ENCODE measurements around the gene EXTL2. TPM values are rescaled to one million over a fixed set of nuclear protein-coding genes. Genes with fewer than 3 reads are reported as not detected.
"Not testable (repeated sequence)": the region's sequence is repeated elsewhere in the genome, so short reads cannot be mapped to it uniquely, and the experiment has no call there.

EXTL2 gene
- total and polyA plus RNA-seq, 9 donors: 13.1 to 28.4 (median 16.0) TPM

GRCh38 chr1:100891380-100891779 lies 3.3 kb downstream of the EXTL2 start:
- 97 to 100% (median 100%) methylated on average over 1 of the region's 1 CpG for WGBS, 3 donors
- intact Hi-C loops (cut with DNase I): no loop called here
- no peak overlapping the region for H3K27ac ChIP-seq
- H3K4me3 ChIP-seq: no peak overlapping the region
- no peaks in the 10 kb centered on the region for H3K9me3 ChIP-seq
- H3K4me1 ChIP-seq (ENCODE audit: insufficient read depth): no peaks in the 10 kb centered on the region
- TF ChIP-seq CTCF (IDR thresholded peaks at IDR 0.05) (no peak), POLR2A (IDR thresholded peaks at IDR 0.05) (no peak), EP300 (IDR thresholded peaks at IDR 0.05) (no peak)
- H3K36me3 ChIP-seq: no peaks in the 10 kb centered on the region
- no peaks in the 10 kb centered on the region for H3K27me3 ChIP-seq
- no peak for DNase-seq

GRCh38 chr1:100889869-100890482 lies 4.7 kb downstream of the EXTL2 start:
- 100% methylated on average over 2 of the region's 2 CpGs for WGBS, 3 donors
- H3K27ac ChIP-seq; H3K36me3 ChIP-seq; H3K4me1 ChIP-seq (ENCODE audit: insufficient read depth); DNase-seq; intact Hi-C loops (cut with DNase I); H3K9me3 ChIP-seq; H3K27me3 ChIP-seq; H3K4me3 ChIP-seq: not testable (repeated sequence)

- WGBS, 3 donors: 88 to 100% (median 98%) methylated on average over 1 of the region's 1 CpG
- H3K36me3 ChIP-seq; H3K9me3 ChIP-seq; H3K27ac ChIP-seq; intact Hi-C loops (cut with DNase I); H3K4me3 ChIP-seq; DNase-seq; H3K4me1 ChIP-seq (ENCODE audit: insufficient read depth); H3K27me3 ChIP-seq: not testable (repeated sequence)
These were observed 5.6 kb downstream of the EXTL2 start for GRCh38 chr1:100889007-100889406.

- TF ChIP-seq CTCF (IDR thresholded peaks at IDR 0.05): no peak
- no peak for TF ChIP-seq EP300 (IDR thresholded peaks at IDR 0.05)
- no peak for TF ChIP-seq POLR2A (IDR thresholded peaks at IDR 0.05)
- Histone ChIP-seq H3K9me3 (no peaks in the 10 kb centered on the region), H3K4me3 (no peak overlapping the region), H3K36me3 (no peaks in the 10 kb centered on the region), H3K4me1 (ENCODE audit: insufficient read depth) (peaks cover 1% of the 10 kb centered on the region), H3K27ac (no peak overlapping the region), H3K27me3 (no peaks in the 10 kb centered on the region)
- intact Hi-C loops (cut with DNase I): no loop called here
- 41 to 51% (median 44%) methylated on average over 4 of the region's 4 CpGs for WGBS, 3 donors
- DNase-seq: no peak
These were observed 10.7 kb downstream of the EXTL2 start for GRCh38 chr1:100883963-100884362.

- no peaks in the 10 kb centered on the region for H3K36me3 ChIP-seq
- no peak for TF ChIP-seq CTCF (IDR thresholded peaks at IDR 0.05)
- TF ChIP-seq EP300 (IDR thresholded peaks at IDR 0.05): no peak
- TF ChIP-seq POLR2A (IDR thresholded peaks at IDR 0.05): no peak
These were observed 11.9 kb downstream of the EXTL2 start for GRCh38 chr1:100882698-100883097.

More at GRCh38 chr1:100882698-100883097, 11.9 kb downstream of the EXTL2 start:
- Histone ChIP-seq H3K27me3 (no peaks in the 10 kb centered on the region), H3K4me1 (ENCODE audit: insufficient read depth) (peaks cover 1% of the 10 kb centered on the region), H3K27ac (no peak overlapping the region), H3K9me3 (no peaks in the 10 kb centered on the region), H3K4me3 (no peak overlapping the region)
- intact Hi-C loops (cut with DNase I): no loop called here
- 50 to 55% (median 54%) methylated on average over 2 of the region's 2 CpGs for WGBS, 3 donors
- no peak for DNase-seq
